Mucosa of rectum (tissue), 2 donors: ENCODE measurements around the gene WWC2.

Experiments
- H3K27ac ChIP-seq, 2 donors: one replicate each; pipeline ENCODE4 v1.7.0; 2013; ENCODE audit warnings: inconsistent platforms in 2 of 2, low read depth in 2 of 2, low read length in 2 of 2
- H3K27me3 ChIP-seq, 2 donors: one replicate each; pipeline ENCODE4 v1.7.0; 2013; ENCODE audit warnings: low read length in 2 of 2; ENCODE audit not compliant: control insufficient read depth in 2 of 2, insufficient read depth in 2 of 2
- H3K36me3 ChIP-seq, 2 donors: one replicate each; pipeline ENCODE4 v1.7.0; 2013; ENCODE audit warnings: low read length in 2 of 2; ENCODE audit not compliant: control insufficient read depth in 2 of 2, insufficient read depth in 2 of 2
- H3K4me1 ChIP-seq, 2 donors: one replicate each; pipeline ENCODE4 v1.7.0; 2013; ENCODE audit warnings: low read length in 2 of 2, mild to moderate bottlenecking in 1 of 2; ENCODE audit not compliant: control insufficient read depth in 2 of 2, insufficient read depth in 2 of 2
- H3K4me3 ChIP-seq, 2 donors: one replicate each; pipeline ENCODE4 v1.7.0; 2013; ENCODE audit warnings: low read length in 2 of 2
- H3K9ac ChIP-seq, 2 donors: one replicate each; pipeline ENCODE4 v1.7.0; 2013; ENCODE audit warnings: low read length in 2 of 2, low read depth in 1 of 2, mild to moderate bottlenecking in 1 of 2
- H3K9me3 ChIP-seq, 2 donors: one replicate each; pipeline ENCODE4 v1.7.0; 2013; ENCODE audit warnings: low read length in 2 of 2; ENCODE audit not compliant: control insufficient read depth in 2 of 2
- donor health status: healthy.
- donor health status: Normal muscosa, but diverticular disease.

WWC2 gene

DNA sequence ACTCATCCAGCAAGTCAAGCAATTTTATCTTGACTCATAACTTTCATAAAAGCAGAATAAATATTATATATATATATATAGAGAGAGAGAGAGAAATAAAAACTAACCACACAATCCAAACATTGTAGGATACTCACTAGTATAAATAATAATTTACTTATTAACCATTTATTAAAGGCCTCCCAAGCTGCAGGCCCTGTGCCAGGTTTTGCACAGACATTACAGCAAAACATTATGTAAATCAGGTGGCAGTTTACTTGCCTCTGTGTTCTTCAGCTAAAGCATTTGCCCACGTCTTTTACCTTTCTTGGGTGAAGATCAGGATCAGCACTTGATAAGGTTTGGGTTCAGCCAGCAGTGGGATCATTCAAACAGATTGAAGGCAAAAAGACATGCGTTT lies 145.4 kb downstream of the WWC2 start:
- no peak overlapping the region for H3K27ac ChIP-seq
- H3K9me3 ChIP-seq, result no peaks in the 10 kb centered on the region
- H3K4me1 ChIP-seq, result peaks cover 0 to 4% of the 10 kb centered on the region in 2 donors
- no peaks in the 10 kb centered on the region for H3K36me3 ChIP-seq
- no peaks in the 10 kb centered on the region for H3K27me3 ChIP-seq
- no peak overlapping the region for H3K9ac ChIP-seq
- no peak overlapping the region for H3K4me3 ChIP-seq

DNA sequence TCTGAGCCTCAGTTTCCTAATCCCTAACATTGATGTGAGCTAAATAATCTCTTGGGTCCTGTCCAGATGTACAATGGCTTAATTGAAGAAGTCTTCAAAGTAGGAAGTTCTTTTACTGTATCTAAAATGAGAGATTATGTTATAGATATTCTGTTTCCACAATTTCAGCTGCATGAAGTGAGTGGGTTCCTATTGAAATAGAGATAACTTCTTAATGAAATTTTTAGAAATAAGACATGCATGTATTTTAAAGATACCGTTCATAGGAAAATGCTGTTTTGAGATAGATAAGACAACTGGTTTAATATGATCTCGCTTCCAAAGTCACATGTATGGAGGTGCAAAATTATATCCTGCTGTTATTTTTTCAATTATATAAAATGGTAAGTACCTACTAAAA lies 149.1 kb downstream of the WWC2 start:
- no peak overlapping the region for H3K27ac ChIP-seq
- no peak overlapping the region for H3K4me3 ChIP-seq
- no peaks in the 10 kb centered on the region for H3K36me3 ChIP-seq
- H3K27me3 ChIP-seq, result no peaks in the 10 kb centered on the region
- no peaks in the 10 kb centered on the region for H3K9me3 ChIP-seq
- H3K4me1 ChIP-seq, result no peaks in the 10 kb centered on the region
- H3K9ac ChIP-seq, result no peak overlapping the region

DNA sequence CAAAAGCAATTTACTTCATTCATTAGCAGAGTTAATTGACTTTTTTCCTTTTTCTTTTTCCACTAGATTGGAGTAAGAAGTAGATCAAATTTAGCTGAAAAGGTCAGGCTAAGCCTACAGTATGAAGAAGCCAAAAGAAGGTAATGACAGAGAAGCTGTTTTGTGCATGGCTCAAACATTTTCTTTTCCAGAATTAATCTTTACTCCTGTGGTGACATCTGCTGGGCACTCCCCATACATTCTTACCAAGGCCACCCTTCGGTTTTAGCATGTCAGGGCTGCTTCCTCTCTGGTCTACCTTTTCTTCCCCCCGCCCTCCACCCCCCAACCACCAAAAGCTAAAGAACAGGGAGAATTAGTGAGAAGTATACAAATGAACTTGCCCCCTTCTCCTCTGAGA lies 150.8 kb downstream of the WWC2 start:
- H3K27ac ChIP-seq, result no peak overlapping the region
- H3K4me1 ChIP-seq, result peaks cover 0 to 3% of the 10 kb centered on the region in 2 donors
- no peaks in the 10 kb centered on the region for H3K27me3 ChIP-seq
- H3K4me3 ChIP-seq, result no peak overlapping the region
- no peak overlapping the region for H3K9ac ChIP-seq
- no peaks in the 10 kb centered on the region for H3K36me3 ChIP-seq
- H3K9me3 ChIP-seq, result no peaks in the 10 kb centered on the region

DNA sequence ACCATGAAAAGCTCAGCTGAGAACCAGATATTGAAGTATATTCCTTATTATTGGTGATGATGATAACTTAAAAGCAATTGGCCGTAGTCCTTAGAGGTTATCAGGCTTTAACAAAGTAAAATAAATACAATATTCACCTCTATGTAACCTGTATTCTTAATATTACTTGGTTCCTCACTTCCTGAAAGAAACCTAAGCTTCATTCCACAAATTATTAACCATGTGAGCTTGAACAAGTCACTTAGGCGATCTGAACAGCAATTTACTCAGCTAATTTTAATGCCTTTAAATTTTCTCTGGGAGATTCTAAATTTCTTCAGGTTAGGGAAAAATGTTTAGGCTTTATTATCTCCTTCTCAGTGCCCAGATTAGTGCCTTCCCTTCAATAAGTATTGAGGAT lies 151.8 kb downstream of the WWC2 start:
- Histone ChIP-seq H3K9me3 (no peaks in the 10 kb centered on the region), H3K9ac (no peak overlapping the region), H3K27me3 (no peaks in the 10 kb centered on the region), H3K36me3 (no peaks in the 10 kb centered on the region), H3K4me3 (no peak overlapping the region), H3K27ac (no peak overlapping the region), H3K4me1 (peaks cover 0 to 3% of the 10 kb centered on the region in 2 donors)

DNA sequence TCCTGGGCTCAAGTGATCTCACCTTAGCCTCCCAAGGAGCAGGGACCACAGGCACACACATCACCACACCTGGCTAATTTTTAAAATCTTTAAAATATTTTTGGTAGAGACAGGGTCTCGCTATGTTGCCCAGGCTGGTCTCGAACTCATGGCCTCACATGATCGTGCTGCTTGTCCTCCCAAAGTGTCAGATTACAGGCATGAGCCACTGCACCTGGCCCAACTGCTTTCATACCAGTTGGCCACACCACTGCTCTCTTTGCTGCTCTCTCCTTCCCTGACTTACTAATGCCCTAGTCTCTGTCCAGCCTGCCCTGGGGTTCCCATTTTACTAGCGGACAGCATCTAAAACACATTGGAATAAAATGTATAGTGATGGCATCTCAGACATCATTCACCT lies 153.9 kb downstream of the WWC2 start:
- Histone ChIP-seq H3K27me3 (peaks cover 0 to 4% of the 10 kb centered on the region in 2 donors), H3K36me3 (no peaks in the 10 kb centered on the region), H3K4me1 (peaks cover 0 to 3% of the 10 kb centered on the region in 2 donors), H3K4me3 (no peak overlapping the region), H3K27ac (no peak overlapping the region), H3K9me3 (no peaks in the 10 kb centered on the region), H3K9ac (no peak overlapping the region)

DNA sequence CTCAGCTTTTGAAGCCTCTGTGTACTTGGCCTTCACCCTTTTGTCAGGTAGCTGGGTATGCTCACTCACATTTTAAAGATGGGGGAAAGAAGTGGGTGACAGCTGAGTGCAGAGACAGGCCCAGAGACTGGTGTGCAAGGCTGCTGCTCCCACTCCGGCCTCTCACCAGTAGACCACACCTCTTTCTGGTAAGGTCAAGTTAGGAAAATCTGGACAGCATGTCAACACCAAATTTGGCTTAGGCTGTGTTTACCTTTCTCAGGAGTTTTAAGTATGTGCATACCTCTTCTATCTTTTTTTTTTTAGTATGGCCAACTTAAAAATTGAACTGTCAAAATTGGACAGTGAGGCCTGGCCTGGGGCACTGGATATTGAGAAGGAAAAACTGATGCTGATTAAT lies 154.4 kb downstream of the WWC2 start:
- Histone ChIP-seq H3K36me3 (no peaks in the 10 kb centered on the region), H3K9ac (no peak overlapping the region), H3K4me3 (no peak overlapping the region), H3K27ac (no peak overlapping the region), H3K27me3 (peaks cover 0 to 4% of the 10 kb centered on the region in 2 donors), H3K4me1 (peaks cover 0 to 3% of the 10 kb centered on the region in 2 donors), H3K9me3 (no peaks in the 10 kb centered on the region)

DNA sequence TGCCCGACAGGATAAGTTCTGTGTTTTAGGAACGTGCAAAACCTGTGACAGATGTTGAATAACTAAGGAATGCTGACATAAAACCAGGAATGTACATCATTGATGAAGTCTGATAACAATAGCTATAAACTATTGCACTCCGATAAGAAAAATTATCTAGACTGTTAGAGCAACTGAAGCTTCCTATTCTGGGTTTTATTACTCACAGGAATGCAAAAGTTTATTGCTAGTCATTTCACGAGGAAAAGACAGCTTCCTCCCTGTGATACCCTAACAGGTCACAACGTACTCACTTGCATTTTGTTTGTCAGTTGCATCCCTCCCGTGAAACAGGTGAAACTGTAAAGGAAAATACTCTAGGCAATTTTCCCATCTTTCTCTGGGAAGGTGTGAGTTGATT lies 155.1 kb downstream of the WWC2 start:
- Histone ChIP-seq H3K9me3 (no peaks in the 10 kb centered on the region), H3K9ac (no peak overlapping the region), H3K36me3 (no peaks in the 10 kb centered on the region), H3K4me3 (no peak overlapping the region), H3K4me1 (peaks cover 0 to 3% of the 10 kb centered on the region in 2 donors), H3K27ac (no peak overlapping the region), H3K27me3 (peaks cover 0 to 4% of the 10 kb centered on the region in 2 donors)

DNA sequence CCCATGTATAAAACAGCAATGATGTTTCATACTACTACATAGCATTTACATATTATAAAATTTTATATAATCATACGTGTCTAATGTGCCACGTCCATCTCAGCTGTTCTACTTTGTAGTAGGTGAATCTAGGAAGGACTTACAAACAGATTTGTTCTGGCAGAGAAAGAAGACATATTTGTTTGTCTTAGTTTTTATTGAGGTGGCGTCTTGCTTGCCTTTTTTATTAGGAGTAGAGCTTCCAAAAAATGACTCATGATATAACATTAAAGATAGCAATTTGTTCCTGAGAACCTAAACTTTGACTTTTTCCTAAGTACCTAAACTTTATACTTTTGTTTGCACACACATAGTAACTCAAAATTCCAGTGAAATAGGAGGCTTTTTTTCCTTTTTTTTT lies 156.4 kb downstream of the WWC2 start:
- no peak overlapping the region for H3K9ac ChIP-seq
- peaks cover 0 to 4% of the 10 kb centered on the region in 2 donors for H3K27me3 ChIP-seq
- peaks cover 0 to under 1% of the 10 kb centered on the region in 2 donors for H3K36me3 ChIP-seq
- H3K27ac ChIP-seq, result no peak overlapping the region
- H3K4me1 ChIP-seq, result peaks cover 0 to 3% of the 10 kb centered on the region in 2 donors
- H3K4me3 ChIP-seq, result no peak overlapping the region
- no peaks in the 10 kb centered on the region for H3K9me3 ChIP-seq

DNA sequence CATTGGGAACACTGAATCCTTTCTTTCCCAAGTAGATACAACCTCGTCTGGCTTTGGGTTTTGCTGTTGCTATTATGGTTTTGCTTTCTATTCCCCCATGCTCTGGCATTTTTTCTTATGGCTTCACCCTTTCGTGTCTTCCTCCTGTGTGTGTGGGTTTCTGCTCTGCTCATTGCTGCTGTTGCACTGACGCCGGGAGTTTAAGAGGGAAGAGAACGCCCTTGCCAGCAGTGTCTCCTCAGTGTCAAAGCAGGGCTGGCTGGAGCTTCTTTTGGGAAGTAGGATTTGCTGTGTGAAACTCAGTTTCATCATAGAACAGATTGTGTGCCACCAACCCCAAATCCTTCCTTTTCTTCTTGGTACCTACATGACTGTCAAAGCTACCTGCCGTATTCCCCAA lies 157.3 kb downstream of the WWC2 start:
- Histone ChIP-seq H3K27ac (no peak overlapping the region), H3K36me3 (peaks cover 0 to 5% of the 10 kb centered on the region in 2 donors), H3K4me1 (peaks cover 0 to 10% of the 10 kb centered on the region in 2 donors), H3K27me3 (peaks cover 0 to 4% of the 10 kb centered on the region in 2 donors), H3K9me3 (no peaks in the 10 kb centered on the region), H3K4me3 (no peak overlapping the region), H3K9ac (no peak overlapping the region)

DNA sequence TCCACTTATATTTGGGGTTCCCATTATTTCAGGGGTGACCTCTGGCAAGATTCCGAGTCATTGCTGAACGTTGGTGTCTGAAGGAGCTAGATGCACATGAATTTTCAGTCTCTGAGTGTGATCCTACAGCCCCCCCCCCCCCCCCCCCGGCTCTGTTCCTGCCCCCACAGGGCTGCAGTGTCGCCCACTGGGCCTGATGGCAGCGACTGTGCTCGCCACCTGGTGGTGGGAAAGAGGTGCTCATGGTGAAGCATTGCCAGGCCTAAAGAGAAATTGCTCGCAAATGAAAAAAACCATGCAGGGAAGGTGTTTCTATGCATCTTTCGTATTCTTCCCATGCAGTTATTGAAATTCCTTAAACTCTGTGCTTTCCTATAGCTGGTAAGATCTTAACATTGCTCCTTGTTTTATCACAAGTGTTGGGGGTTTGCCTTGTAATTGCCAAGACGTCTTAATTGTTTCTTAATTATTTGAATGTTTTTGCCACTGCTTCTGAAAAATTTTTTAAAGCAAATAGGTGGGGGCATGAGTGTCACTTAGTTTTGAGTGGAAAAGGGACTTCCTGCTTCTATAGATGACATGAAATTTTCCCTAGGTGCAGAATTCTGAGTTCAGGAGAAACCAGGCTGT lies 157.8 kb downstream of the WWC2 start:
- no peak overlapping the region for H3K4me3 ChIP-seq
- peaks cover 0 to 4% of the 10 kb centered on the region in 2 donors for H3K27me3 ChIP-seq
- no peak overlapping the region for H3K27ac ChIP-seq
- no peak overlapping the region for H3K9ac ChIP-seq
- peaks cover 0 to 10% of the 10 kb centered on the region in 2 donors for H3K4me1 ChIP-seq
- H3K9me3 ChIP-seq, result no peaks in the 10 kb centered on the region
- peaks cover 0 to 5% of the 10 kb centered on the region in 2 donors for H3K36me3 ChIP-seq
